Measurements from ENCODE around the gene NFATC1.

The NFATC1 gene

GRCh38 chr18:79405019-79405780, 9.5 kb downstream of the NFATC1 start:
- peaks cover 0 to 9% of the 10 kb centered on the region in 2 donors for H3K4me1 ChIP-seq (ENCODE audit: control insufficient read depth in 2 of 2, insufficient read depth in 1 of 2, low read depth in 1 of 2, low read length in 2 of 2)
- no peak overlapping the region for H3K14ac ChIP-seq (ENCODE audit: low read length)
- H2BK12ac ChIP-seq (ENCODE audit: low read length) = peak overlapping the region; percentile 30
- H2BK5ac ChIP-seq (ENCODE audit: low read length) = no peak overlapping the region
- H3K4ac ChIP-seq (ENCODE audit: low read length) = no peak overlapping the region
- no peak overlapping the region for H3K27ac ChIP-seq (replicated peaks; ENCODE audit: low read length)
- peaks cover 2% of the 10 kb centered on the region for H3K79me1 ChIP-seq (ENCODE audit: low read depth, low read length)
- no CpG with 5 or more reads among the region's 23 CpGs for WGBS, 2 donors (ENCODE audit: extremely low coverage in 2 of 2, insufficient read length in 2 of 2, insufficient replicate concordance in 1 of 2)
- no peak overlapping the region for H3K4me2 ChIP-seq (ENCODE audit: insufficient read depth, low read length, poor library complexity, severe bottlenecking)
- no peak for DNase-seq (ENCODE audit: low spot score)
- no peaks in the 10 kb centered on the region for H3K36me3 ChIP-seq (replicated peaks in 1 of 2; ENCODE audit: control insufficient read depth in 2 of 2, insufficient read depth in 2 of 2, low read length in 2 of 2)
- H3K23ac ChIP-seq (ENCODE audit: low read depth, low read length, poor library complexity) = peak overlapping the region; percentile 1
- H3K9ac ChIP-seq (ENCODE audit: low read depth, low read length, poor library complexity) = no peak overlapping the region
- H3K9me3 ChIP-seq (replicated peaks in 1 of 2; ENCODE audit: control insufficient read depth in 2 of 2, insufficient read depth in 1 of 2, low read depth in 1 of 2, low read length in 2 of 2) = peaks cover 0 to 2% of the 10 kb centered on the region in 2 donors
- H3K27me3 ChIP-seq (ENCODE audit: control insufficient read depth in 3 of 3, insufficient read depth in 3 of 3, low read depth in 1 of 3, low read length in 3 of 3) = peaks cover 0 to 34% (median 0%) of the 10 kb centered on the region in 3 experiments
- H4K91ac ChIP-seq (ENCODE audit: low read depth, low read length, poor library complexity) = no peak overlapping the region
- H3K4me3 ChIP-seq (ENCODE audit: low read length in 2 of 2) = no peak overlapping the region
- H2AK5ac ChIP-seq (ENCODE audit: low read depth, low read length) = peak overlapping the region; percentile 84
- H3K18ac ChIP-seq (ENCODE audit: low read length) = no peak overlapping the region
- H2AFZ ChIP-seq (ENCODE audit: low read length) = no peak overlapping the region
- H4K8ac ChIP-seq (ENCODE audit: low read depth, low read length) = no peak overlapping the region
- H2BK120ac ChIP-seq (ENCODE audit: low read depth, low read length) = no peak overlapping the region
- peak overlapping the region; percentile 19 for H2BK15ac ChIP-seq (ENCODE audit: low read length)

GRCh38 chr18:79405781-79406575, 10.2 kb downstream of the NFATC1 start:
- Histone ChIP-seq H2BK12ac (ENCODE audit: low read length) (no peak overlapping the region), H2BK15ac (ENCODE audit: low read length) (no peak overlapping the region), H3K14ac (ENCODE audit: low read length) (no peak overlapping the region), H2BK5ac (ENCODE audit: low read length) (peak overlapping the region; percentile 53), H2AFZ (ENCODE audit: low read length) (no peak overlapping the region), H3K9ac (ENCODE audit: low read depth, low read length, poor library complexity) (no peak overlapping the region), H4K91ac (ENCODE audit: low read depth, low read length, poor library complexity) (no peak overlapping the region), H3K4me3 (ENCODE audit: low read length in 2 of 2) (no peak overlapping the region), H3K23ac (ENCODE audit: low read depth, low read length, poor library complexity) (no peak overlapping the region), H3K4me1 (ENCODE audit: control insufficient read depth in 2 of 2, insufficient read depth in 1 of 2, low read depth in 1 of 2, low read length in 2 of 2) (peaks cover 0 to 9% of the 10 kb centered on the region in 2 donors), H2AK5ac (ENCODE audit: low read depth, low read length) (peak overlapping the region; percentile 84), H3K9me3 (replicated peaks in 1 of 2; ENCODE audit: control insufficient read depth in 2 of 2, insufficient read depth in 1 of 2, low read depth in 1 of 2, low read length in 2 of 2) (peaks cover 0 to 3% of the 10 kb centered on the region in 2 donors), H3K27me3 (ENCODE audit: control insufficient read depth in 3 of 3, insufficient read depth in 3 of 3, low read depth in 1 of 3, low read length in 3 of 3) (peaks cover 0 to 34% (median 0%) of the 10 kb centered on the region in 3 experiments), H3K4ac (ENCODE audit: low read length) (peak overlapping the region; percentile 66), H2BK120ac (ENCODE audit: low read depth, low read length) (no peak overlapping the region), H3K18ac (ENCODE audit: low read length) (peak overlapping the region; percentile 81), H3K27ac (replicated peaks; ENCODE audit: low read length) (no peak overlapping the region), H3K79me1 (ENCODE audit: low read depth, low read length) (peaks cover 2% of the 10 kb centered on the region), H3K36me3 (replicated peaks in 1 of 2; ENCODE audit: control insufficient read depth in 2 of 2, insufficient read depth in 2 of 2, low read length in 2 of 2) (no peaks in the 10 kb centered on the region), H4K8ac (ENCODE audit: low read depth, low read length) (no peak overlapping the region), H3K4me2 (ENCODE audit: insufficient read depth, low read length, poor library complexity, severe bottlenecking) (no peak overlapping the region)
- WGBS, 2 donors (ENCODE audit: extremely low coverage in 2 of 2, insufficient read length in 2 of 2, insufficient replicate concordance in 1 of 2) = no CpG with 5 or more reads among the region's 27 CpGs
- DNase-seq (ENCODE audit: low spot score) = no peak

GRCh38 chr18:79406708-79407107, 11.0 kb downstream of the NFATC1 start:
- no peak for DNase-seq (ENCODE audit: low spot score)
- H3K9ac ChIP-seq (ENCODE audit: low read depth, low read length, poor library complexity) = no peak overlapping the region
- H3K4ac ChIP-seq (ENCODE audit: low read length) = no peak overlapping the region
- no CpG with 5 or more reads among the region's 30 CpGs for WGBS, 2 donors (ENCODE audit: extremely low coverage in 2 of 2, insufficient read length in 2 of 2, insufficient replicate concordance in 1 of 2)
- no peak overlapping the region for H2AFZ ChIP-seq (ENCODE audit: low read length)
- H3K27me3 ChIP-seq (ENCODE audit: control insufficient read depth in 3 of 3, insufficient read depth in 3 of 3, low read depth in 1 of 3, low read length in 3 of 3) = peaks cover 0 to 26% (median 0%) of the 10 kb centered on the region in 3 experiments
- peak overlapping the region; percentile 57 for H3K18ac ChIP-seq (ENCODE audit: low read length)
- H2BK5ac ChIP-seq (ENCODE audit: low read length) = peak overlapping the region; percentile 53
- H2AK5ac ChIP-seq (ENCODE audit: low read depth, low read length) = peak overlapping the region; percentile 75
- no peak overlapping the region for H4K91ac ChIP-seq (ENCODE audit: low read depth, low read length, poor library complexity)
- no peak overlapping the region for H3K4me2 ChIP-seq (ENCODE audit: insufficient read depth, low read length, poor library complexity, severe bottlenecking)
- H4K8ac ChIP-seq (ENCODE audit: low read depth, low read length) = no peak overlapping the region
- H2BK15ac ChIP-seq (ENCODE audit: low read length) = no peak overlapping the region
- peaks cover under 1 to 9% of the 10 kb centered on the region in 2 donors for H3K4me1 ChIP-seq (ENCODE audit: control insufficient read depth in 2 of 2, insufficient read depth in 1 of 2, low read depth in 1 of 2, low read length in 2 of 2)
- no peak overlapping the region for H2BK12ac ChIP-seq (ENCODE audit: low read length)
- no peak overlapping the region for H3K14ac ChIP-seq (ENCODE audit: low read length)
- peaks cover 3% of the 10 kb centered on the region for H3K79me1 ChIP-seq (ENCODE audit: low read depth, low read length)
- no peaks in the 10 kb centered on the region for H3K36me3 ChIP-seq (replicated peaks in 1 of 2; ENCODE audit: control insufficient read depth in 2 of 2, insufficient read depth in 2 of 2, low read length in 2 of 2)
- peak overlapping the region; percentile 96 for H2BK120ac ChIP-seq (ENCODE audit: low read depth, low read length)
- no peak overlapping the region for H3K4me3 ChIP-seq (ENCODE audit: low read length in 2 of 2)
- H3K27ac ChIP-seq (replicated peaks; ENCODE audit: low read length) = no peak overlapping the region
- H3K23ac ChIP-seq (ENCODE audit: low read depth, low read length, poor library complexity) = no peak overlapping the region
- H3K9me3 ChIP-seq (replicated peaks in 1 of 2; ENCODE audit: control insufficient read depth in 2 of 2, insufficient read depth in 1 of 2, low read depth in 1 of 2, low read length in 2 of 2) = peaks cover 0 to 3% of the 10 kb centered on the region in 2 donors

GRCh38 chr18:79409313-79409712, 13.6 kb downstream of the NFATC1 start:
- Histone ChIP-seq H2BK15ac (ENCODE audit: low read length) (no peak overlapping the region), H3K27ac (replicated peaks; ENCODE audit: low read length) (no peak overlapping the region), H3K79me1 (ENCODE audit: low read depth, low read length) (peaks cover 4% of the 10 kb centered on the region), H3K18ac (ENCODE audit: low read length) (no peak overlapping the region), H3K9ac (ENCODE audit: low read depth, low read length, poor library complexity) (no peak overlapping the region), H2BK12ac (ENCODE audit: low read length) (no peak overlapping the region), H3K36me3 (replicated peaks in 1 of 2; ENCODE audit: control insufficient read depth in 2 of 2, insufficient read depth in 2 of 2, low read length in 2 of 2) (no peaks in the 10 kb centered on the region), H3K27me3 (ENCODE audit: control insufficient read depth in 3 of 3, insufficient read depth in 3 of 3, low read depth in 1 of 3, low read length in 3 of 3) (peaks cover 0 to 3% (median 0%) of the 10 kb centered on the region in 3 experiments), H3K9me3 (replicated peaks in 1 of 2; ENCODE audit: control insufficient read depth in 2 of 2, insufficient read depth in 1 of 2, low read depth in 1 of 2, low read length in 2 of 2) (peaks cover 0 to 3% of the 10 kb centered on the region in 2 donors), H3K4me1 (ENCODE audit: control insufficient read depth in 2 of 2, insufficient read depth in 1 of 2, low read depth in 1 of 2, low read length in 2 of 2) (peaks cover 2 to 4% of the 10 kb centered on the region in 2 donors), H3K4me2 (ENCODE audit: insufficient read depth, low read length, poor library complexity, severe bottlenecking) (no peak overlapping the region), H2BK5ac (ENCODE audit: low read length) (no peak overlapping the region), H3K23ac (ENCODE audit: low read depth, low read length, poor library complexity) (no peak overlapping the region), H4K8ac (ENCODE audit: low read depth, low read length) (peak overlapping the region; percentile 65), H2BK120ac (ENCODE audit: low read depth, low read length) (no peak overlapping the region), H3K4ac (ENCODE audit: low read length) (no peak overlapping the region), H3K14ac (ENCODE audit: low read length) (no peak overlapping the region), H4K91ac (ENCODE audit: low read depth, low read length, poor library complexity) (no peak overlapping the region), H3K4me3 (ENCODE audit: low read length in 2 of 2) (no peak overlapping the region), H2AFZ (ENCODE audit: low read length) (no peak overlapping the region), H2AK5ac (ENCODE audit: low read depth, low read length) (no peak overlapping the region)
- DNase-seq (ENCODE audit: low spot score) = no peak
- WGBS, 2 donors (ENCODE audit: extremely low coverage in 2 of 2, insufficient read length in 2 of 2, insufficient replicate concordance in 1 of 2) = 100% methylated on average over 2 to 3 of the region's 3 CpGs

Data from neuronal stem cell (in vitro differentiated cells).